ENCODE data around the gene FOLR2. TPM values are rescaled to one million over a fixed set of nuclear protein-coding genes. Genes with fewer than 3 reads are reported as not detected.

The FOLR2 gene
- total RNA-seq, 3 donors from 2014 or later (not counting 1 experiment from before 2014, with no cell fraction given), result not detected

DNA sequence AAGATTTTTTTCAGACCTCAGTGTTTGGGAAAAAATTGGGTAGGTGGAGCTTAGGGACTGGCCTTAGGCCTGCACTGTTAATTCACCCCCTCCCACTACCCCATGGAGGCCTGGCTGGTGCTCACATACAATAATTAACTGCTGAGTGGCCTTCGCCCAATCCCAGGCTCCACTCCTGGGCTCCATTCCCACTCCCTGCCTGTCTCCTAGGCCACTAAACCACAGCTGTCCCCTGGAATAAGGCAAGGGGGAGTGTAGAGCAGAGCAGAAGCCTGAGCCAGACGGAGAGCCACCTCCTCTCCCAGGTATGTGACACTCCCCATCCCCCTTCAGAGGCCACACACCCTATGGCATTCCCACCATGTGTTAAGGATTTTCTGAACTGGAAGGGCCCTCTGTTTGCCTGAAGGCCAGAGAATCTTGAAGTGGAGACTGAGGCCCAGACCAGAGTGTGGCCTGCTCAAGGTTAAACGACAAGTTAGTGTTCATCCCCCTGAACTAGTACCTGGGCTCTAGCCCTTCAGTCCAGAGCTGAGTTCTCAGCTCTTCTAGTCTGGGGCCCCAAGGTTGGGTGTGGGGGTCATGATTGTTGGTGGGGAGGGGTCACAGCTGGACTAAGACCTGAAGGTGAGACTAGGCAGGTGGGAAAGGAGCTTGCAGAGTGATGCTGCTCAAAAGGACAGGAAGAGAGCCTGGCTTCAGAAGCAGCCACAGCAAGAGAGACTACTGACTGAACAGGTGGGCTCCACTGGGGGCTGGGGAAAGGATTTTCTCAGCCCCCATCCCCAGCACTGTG is 26.9 kb upstream of the FOLR2 start:
- Histone ChIP-seq H3K9me3 (ENCODE audit: control insufficient read depth, insufficient read depth, low read length) (no peaks in the 10 kb centered on the region), H3K4me1 (ENCODE audit: control insufficient read depth, insufficient read depth, low read length) (no peaks in the 10 kb centered on the region), H3K27me3 (ENCODE audit: control insufficient read depth, insufficient read depth, low read length) (no peaks in the 10 kb centered on the region), H3K36me3 (ENCODE audit: control insufficient read depth, insufficient read depth, low read length) (no peaks in the 10 kb centered on the region), H3K4me3 (ENCODE audit: low read length) (no peak overlapping the region), H3K27ac (ENCODE audit: low read length) (no peak overlapping the region)
- H3K36me3 Mint-ChIP-seq, result no peaks in the 10 kb centered on the region
- no peak overlapping the region for H3K4me3 Mint-ChIP-seq
- H3K27ac Mint-ChIP-seq, result no peak overlapping the region
- no peaks in the 10 kb centered on the region for H3K27me3 Mint-ChIP-seq (ENCODE audit: low read depth in 2 of 2)
- no peaks in the 10 kb centered on the region for H3K4me1 Mint-ChIP-seq
- WGBS (ENCODE audit: insufficient coverage), result 98% methylated on average over 3 of the region's 3 CpGs
- intact Hi-C loops (cut with micrococcal nuclease), result no loop called here
- ATAC-seq (no peak), DNase-seq (no peak)
- TF ChIP-seq, protein P1, sequence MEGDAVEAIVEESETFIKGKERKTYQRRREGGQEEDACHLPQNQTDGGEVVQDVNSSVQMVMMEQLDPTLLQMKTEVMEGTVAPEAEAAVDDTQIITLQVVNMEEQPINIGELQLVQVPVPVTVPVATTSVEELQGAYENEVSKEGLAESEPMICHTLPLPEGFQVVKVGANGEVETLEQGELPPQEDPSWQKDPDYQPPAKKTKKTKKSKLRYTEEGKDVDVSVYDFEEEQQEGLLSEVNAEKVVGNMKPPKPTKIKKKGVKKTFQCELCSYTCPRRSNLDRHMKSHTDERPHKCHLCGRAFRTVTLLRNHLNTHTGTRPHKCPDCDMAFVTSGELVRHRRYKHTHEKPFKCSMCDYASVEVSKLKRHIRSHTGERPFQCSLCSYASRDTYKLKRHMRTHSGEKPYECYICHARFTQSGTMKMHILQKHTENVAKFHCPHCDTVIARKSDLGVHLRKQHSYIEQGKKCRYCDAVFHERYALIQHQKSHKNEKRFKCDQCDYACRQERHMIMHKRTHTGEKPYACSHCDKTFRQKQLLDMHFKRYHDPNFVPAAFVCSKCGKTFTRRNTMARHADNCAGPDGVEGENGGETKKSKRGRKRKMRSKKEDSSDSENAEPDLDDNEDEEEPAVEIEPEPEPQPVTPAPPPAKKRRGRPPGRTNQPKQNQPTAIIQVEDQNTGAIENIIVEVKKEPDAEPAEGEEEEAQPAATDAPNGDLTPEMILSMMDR (IDR thresholded peaks at IDR 0.05), result no peak
- H3K9me3 Mint-ChIP-seq, result no peaks in the 10 kb centered on the region

DNA sequence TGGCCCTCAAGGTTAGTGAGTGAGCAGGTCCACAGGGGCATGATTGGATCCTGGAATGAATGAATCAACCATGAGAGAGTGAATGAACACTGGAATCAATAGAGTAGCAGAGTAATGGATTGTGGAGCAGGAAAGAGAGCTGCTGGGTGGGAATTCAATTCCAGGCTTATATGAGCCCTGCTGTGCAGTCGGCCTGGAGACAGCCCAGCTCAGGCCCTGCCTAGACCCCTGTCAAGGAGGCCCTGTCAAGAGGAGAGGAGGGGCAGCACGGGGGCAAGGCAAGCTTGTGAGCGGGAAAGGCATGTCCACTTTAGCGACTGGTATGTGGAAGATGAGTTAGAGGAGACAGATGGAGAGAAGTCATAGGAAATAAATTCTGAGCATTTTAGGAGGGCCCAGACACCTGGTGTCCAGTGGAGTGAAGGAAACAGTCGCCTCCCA is 25.9 kb upstream of the FOLR2 start:
- DNase-seq (no peak), ATAC-seq (no peak)
- Histone ChIP-seq H3K4me1 (ENCODE audit: control insufficient read depth, insufficient read depth, low read length) (no peaks in the 10 kb centered on the region), H3K27ac (ENCODE audit: low read length) (no peak overlapping the region), H3K4me3 (ENCODE audit: low read length) (no peak overlapping the region), H3K9me3 (ENCODE audit: control insufficient read depth, insufficient read depth, low read length) (no peaks in the 10 kb centered on the region), H3K27me3 (ENCODE audit: control insufficient read depth, insufficient read depth, low read length) (no peaks in the 10 kb centered on the region), H3K36me3 (ENCODE audit: control insufficient read depth, insufficient read depth, low read length) (no peaks in the 10 kb centered on the region)
- TF ChIP-seq, protein P1 (IDR thresholded peaks at IDR 0.05), result no peak
- no peak overlapping the region for H3K4me3 Mint-ChIP-seq
- intact Hi-C loops (cut with micrococcal nuclease), result no loop called here
- H3K9me3 Mint-ChIP-seq, result no peaks in the 10 kb centered on the region
- no peak overlapping the region for H3K27ac Mint-ChIP-seq
- no peaks in the 10 kb centered on the region for H3K4me1 Mint-ChIP-seq
- H3K27me3 Mint-ChIP-seq (ENCODE audit: low read depth in 2 of 2), result no peaks in the 10 kb centered on the region
- 90% methylated on average over 5 of the region's 5 CpGs for WGBS (ENCODE audit: insufficient coverage)
- H3K36me3 Mint-ChIP-seq, result no peaks in the 10 kb centered on the region

DNA sequence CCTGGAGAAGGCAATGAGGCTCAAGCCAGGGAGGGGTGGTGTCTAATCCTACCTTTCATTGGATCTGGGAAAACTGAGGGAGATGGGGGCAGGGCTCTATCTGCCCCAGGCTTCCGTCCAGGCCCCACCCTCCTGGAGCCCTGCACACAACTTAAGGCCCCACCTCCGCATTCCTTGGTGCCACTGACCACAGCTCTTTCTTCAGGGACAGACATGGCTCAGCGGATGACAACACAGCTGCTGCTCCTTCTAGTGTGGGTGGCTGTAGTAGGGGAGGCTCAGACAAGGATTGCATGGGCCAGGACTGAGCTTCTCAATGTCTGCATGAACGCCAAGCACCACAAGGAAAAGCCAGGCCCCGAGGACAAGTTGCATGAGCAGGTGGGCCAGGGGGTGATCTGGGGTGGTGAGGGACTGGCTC is 24.6 kb upstream of the FOLR2 start, which contains the start of gene FOLR1:
TSS of gene FOLR1 (plus strand) at position 180 of the 421 bp plus-strand sequence. CDS start at position 214, 34 bp downstream.
- H3K4me1 ChIP-seq (ENCODE audit: control insufficient read depth, insufficient read depth, low read length), result no peaks in the 10 kb centered on the region
- DNase-seq, result no peak

More for the DNA sequence above, 24.6 kb upstream of the FOLR2 start, which contains the start of gene FOLR1:
- H3K27ac Mint-ChIP-seq, result no peak within 1 kb of the TSS
- H3K27me3 ChIP-seq (ENCODE audit: control insufficient read depth, insufficient read depth, low read length), result no peaks in the 10 kb centered on the region
- no peak within 1 kb of the TSS for H3K4me3 Mint-ChIP-seq
- no peak within 1 kb of the TSS for H3K4me3 ChIP-seq (ENCODE audit: low read length)
- no peaks in the 10 kb centered on the region for H3K36me3 Mint-ChIP-seq
- intact Hi-C loops (cut with micrococcal nuclease), result no loop called here
- H3K9me3 Mint-ChIP-seq, result no peaks in the 10 kb centered on the region
- H3K36me3 ChIP-seq (ENCODE audit: control insufficient read depth, insufficient read depth, low read length), result no peaks in the 10 kb centered on the region
- no peaks in the 10 kb centered on the region for H3K9me3 ChIP-seq (ENCODE audit: control insufficient read depth, insufficient read depth, low read length)
- H3K4me1 Mint-ChIP-seq, result no peaks in the 10 kb centered on the region
- TF ChIP-seq, protein P1 (IDR thresholded peaks at IDR 0.05), result no peak
- H3K27ac ChIP-seq (ENCODE audit: low read length), result no peak within 1 kb of the TSS
- H3K27me3 Mint-ChIP-seq (ENCODE audit: low read depth in 2 of 2), result no peaks in the 10 kb centered on the region
- 88% methylated on average over 5 of the region's 5 CpGs for WGBS (ENCODE audit: insufficient coverage)
- no peak for ATAC-seq
